GM23248 (cell line): ENCODE data around the gene TPI1. TPM values are rescaled to one million over a fixed set of nuclear protein-coding genes. Genes with fewer than 3 reads are reported as not detected.
A peak's percentile ranks its signal among the peaks of the same experiment; 100 is the strongest.
"Not testable (repeated sequence)": the region's sequence is repeated elsewhere in the genome, so short reads cannot be mapped to it uniquely, and the experiment has no call there.

Source experiments
- DNase-seq: peaks from one replicate; pipeline ENCODE4 v3.0.0-alpha.2; 2015
- H2AFZ ChIP-seq: fragments of 200-600 bp; sonication (generic); 2 replicates; pipeline ENCODE4 v1.6.1; 2016; ENCODE audit warnings: antibody characterized with exemption
- H3F3A ChIP-seq: fragments of 200-600 bp; sonication (generic); 2 replicates; pipeline ENCODE4 v1.6.1; 2016; ENCODE audit warnings: mild to moderate bottlenecking, antibody characterized with exemption, mixed run types; ENCODE audit not compliant: insufficient read depth
- H3K27ac ChIP-seq: fragments of 200-600 bp; sonication (generic); 2 replicates; pipeline ENCODE4 v1.5.1; 2016; ENCODE audit warnings: mild to moderate bottlenecking
- H3K27me3 ChIP-seq: fragments of 200-600 bp; sonication (generic); replicated peaks from 2 replicates; pipeline ENCODE4 v1.6.1; 2016; ENCODE audit warnings: mild to moderate bottlenecking; ENCODE audit not compliant: insufficient read depth
- H3K36me3 ChIP-seq: fragments of 200-600 bp; sonication (generic); 2 replicates; pipeline ENCODE4 v1.6.1; 2016; ENCODE audit warnings: low read depth, mild to moderate bottlenecking
- H3K4me1 ChIP-seq: fragments of 200-600 bp; sonication (generic); 2 replicates; pipeline ENCODE4 v1.6.1; 2016; ENCODE audit warnings: mild to moderate bottlenecking; ENCODE audit not compliant: insufficient read depth
- H3K4me2 ChIP-seq: fragments of 200-600 bp; sonication (generic); one replicate; pipeline ENCODE4 v1.6.1; 2016; ENCODE audit warnings: mild to moderate bottlenecking; ENCODE audit not compliant: unreplicated experiment
- H3K4me3 ChIP-seq: fragments of 200-600 bp; sonication (generic); 2 replicates; pipeline ENCODE4 v1.5.1; 2016; ENCODE audit warnings: mild to moderate bottlenecking
- H3K79me2 ChIP-seq: fragments of 200-600 bp; sonication (generic); 2 replicates; pipeline ENCODE4 v1.6.1; 2016; ENCODE audit warnings: mild to moderate bottlenecking; ENCODE audit not compliant: insufficient read depth
- H3K9ac ChIP-seq: fragments of 200-600 bp; sonication (generic); 2 replicates; pipeline ENCODE4 v1.6.1; 2016; ENCODE audit warnings: mild to moderate bottlenecking
- H3K9me2 ChIP-seq: fragments of 200-600 bp; sonication (generic); 2 replicates; pipeline ENCODE4 v1.6.1; 2016; ENCODE audit warnings: mixed run types, mild to moderate bottlenecking, moderate library complexity; ENCODE audit not compliant: insufficient read depth
- H3K9me3 ChIP-seq: fragments of 200-600 bp; sonication (generic); one replicate; pipeline ENCODE4 v1.6.1; 2017; ENCODE audit warnings: low read depth
- H4K20me1 ChIP-seq: fragments of 200-600 bp; sonication (generic); 2 replicates; pipeline ENCODE4 v1.6.0; 2016; ENCODE audit not compliant: insufficient read depth
- EZH2 ChIP-seq: fragments of 200-600 bp; sonication (generic); IDR thresholded peaks from 2 replicates; pipeline ENCODE4 v1.6.1; 2018; ENCODE audit warnings: antibody characterized with exemption, mild to moderate bottlenecking; ENCODE audit not compliant: insufficient read depth, poor library complexity, severe bottlenecking
- EZH2phosphoT487 ChIP-seq: fragments of 200-600 bp; sonication (generic); IDR thresholded peaks from 2 replicates; pipeline ENCODE4 v1.6.1; 2018; ENCODE audit warnings: antibody characterized with exemption, moderate library complexity, mild to moderate bottlenecking, low read depth; ENCODE audit not compliant: insufficient read depth
- WGBS, 2 experiments: methylation state at CpG; one replicate each; pipeline ENCODE4 v1.1.6; 2015 to 2017; ENCODE audit warnings: low lambda C conversion rate in 2 of 2, low coverage in 1 of 2; ENCODE audit errors: missing lambda C conversion rate in 2 of 2; 5-methylcytosine and 5-hydroxymethylcytosine counted together
- in situ Hi-C: fragments of 300-500 bp; cut with MboI; formaldehyde crosslinking; loops from 2 replicates; pipeline ENCODE4 v1.15.0; 2020
- polyA plus RNA-seq: library from polyadenylated mRNA; unstranded; fragments of >200 nt; fragmentation: Nextera tagmentation; extraction: Ambion mirVana; gene quantifications from 2 replicates; pipeline ENCODE4 v1.2.1, GENCODE V29; 2016
- total RNA-seq: library from RNA; depleted of rRNA; stranded (reverse); fragments of >200 nt; shearing (Covaris generic); gene quantifications from 2 replicates; pipeline ENCODE4 v1.2.3, GENCODE V29; 2014

Gene TPI1
- total and polyA plus RNA-seq, 2 experiments from 2014 or later = 1,799 to 1,936 TPM

- Histone ChIP-seq H3K4me3 (peak overlapping the region; percentile 73), H3K36me3 (no peaks in the 10 kb centered on the region), H3K27ac (peak overlapping the region; percentile 95), H2AFZ (peak overlapping the region; percentile 97), H3K9me2 (no peaks in the 10 kb centered on the region), H3K4me2 (peak overlapping the region; percentile 91), H3F3A (peaks cover 20% of the 10 kb centered on the region), H3K4me1 (peaks cover 10% of the 10 kb centered on the region; the same call in 1 of the 2 replicates), H3K9ac (peak overlapping the region; percentile 89), H4K20me1 (no peaks in the 10 kb centered on the region), H3K9me3 (no peaks in the 10 kb centered on the region), H3K79me2 (no peaks in the 10 kb centered on the region), H3K27me3 (no peaks in the 10 kb centered on the region)
- in situ Hi-C loops = no loop called here
- peak; percentile 100 for DNase-seq
- TF ChIP-seq EZH2 (no peak), EZH2phosphoT487 (no peak)
- 2 to 3% methylated on average over 50 to 60 of the region's 68 CpGs for WGBS, 2 experiments
Observed at GRCh38 chr12:6890789-6891645, 23.7 kb downstream of the TPI1 start.

- Histone ChIP-seq H3K27ac (peak overlapping the region; percentile 88), H3K36me3 (no peaks in the 10 kb centered on the region), H3K9me3 (no peaks in the 10 kb centered on the region), H3K9ac (peak overlapping the region; percentile 87), H3K79me2 (no peaks in the 10 kb centered on the region), H3K4me3 (peak overlapping the region; percentile 73), H3K4me2 (peak overlapping the region; percentile 81), H3F3A (peaks cover 20% of the 10 kb centered on the region), H3K4me1 (peaks cover 10% of the 10 kb centered on the region; the same call in 1 of the 2 replicates), H4K20me1 (no peaks in the 10 kb centered on the region), H3K9me2 (no peaks in the 10 kb centered on the region), H3K27me3 (no peaks in the 10 kb centered on the region), H2AFZ (peak overlapping the region; percentile 97)
- DNase-seq = no peak
- TF ChIP-seq EZH2phosphoT487 (no peak), EZH2 (no peak)
- 92 to 95% methylated on average over 5 of the region's 5 CpGs for WGBS, 2 experiments
- in situ Hi-C loops = no loop called here
Observed at GRCh38 chr12:6891646-6892001, 24.3 kb downstream of the TPI1 start.

- H3K27ac ChIP-seq, in situ Hi-C loops, H3K9ac ChIP-seq, DNase-seq, H4K20me1 ChIP-seq, H3K4me3 ChIP-seq, H3K4me1 ChIP-seq, H3K79me2 ChIP-seq, H3K9me3 ChIP-seq, H3K4me2 ChIP-seq, H2AFZ ChIP-seq, H3K9me2 ChIP-seq, H3K36me3 ChIP-seq, H3K27me3 ChIP-seq: not testable (repeated sequence)
- WGBS, 2 experiments = 82 to 83% methylated on average over 3 of the region's 3 CpGs
- H3F3A ChIP-seq = peaks cover 20% of the 10 kb centered on the region
Observed at GRCh38 chr12:6892683-6893082, 25.4 kb downstream of the TPI1 start.

- H3K79me2 ChIP-seq = no peaks in the 10 kb centered on the region
- in situ Hi-C loops = no loop called here
- no peaks in the 10 kb centered on the region for H3K36me3 ChIP-seq
- H3K9ac ChIP-seq = no peak overlapping the region
- H3F3A ChIP-seq = peaks cover 17% of the 10 kb centered on the region
- H2AFZ ChIP-seq = no peak overlapping the region
- no peaks in the 10 kb centered on the region for H3K27me3 ChIP-seq
- 90 to 97% methylated on average over 3 of the region's 3 CpGs for WGBS, 2 experiments
- H4K20me1 ChIP-seq = no peaks in the 10 kb centered on the region
- H3K4me2 ChIP-seq = no peak overlapping the region
- no peak overlapping the region for H3K27ac ChIP-seq
- peaks cover 10% of the 10 kb centered on the region; the same call in 1 of the 2 replicates for H3K4me1 ChIP-seq
- H3K4me3 ChIP-seq = no peak overlapping the region
- TF ChIP-seq EZH2phosphoT487 (no peak), EZH2 (no peak)
- no peaks in the 10 kb centered on the region for H3K9me3 ChIP-seq
- H3K9me2 ChIP-seq = no peaks in the 10 kb centered on the region
- no peak for DNase-seq
Observed at GRCh38 chr12:6894321-6894720, 27.0 kb downstream of the TPI1 start.
